HG02623 (cell line): ENCODE results near the gene DCAF7.
A peak's percentile ranks its signal among the peaks of the same experiment; 100 is the strongest.

ENCODE experiments used
- ATAC-seq: cut with Tn5 transposase; IDR thresholded peaks from one replicate; pipeline ENCODE4 v1.9.1; 2021; ENCODE audit warnings: moderate library complexity; ENCODE audit not compliant: unreplicated experiment

DCAF7 gene

DNA sequence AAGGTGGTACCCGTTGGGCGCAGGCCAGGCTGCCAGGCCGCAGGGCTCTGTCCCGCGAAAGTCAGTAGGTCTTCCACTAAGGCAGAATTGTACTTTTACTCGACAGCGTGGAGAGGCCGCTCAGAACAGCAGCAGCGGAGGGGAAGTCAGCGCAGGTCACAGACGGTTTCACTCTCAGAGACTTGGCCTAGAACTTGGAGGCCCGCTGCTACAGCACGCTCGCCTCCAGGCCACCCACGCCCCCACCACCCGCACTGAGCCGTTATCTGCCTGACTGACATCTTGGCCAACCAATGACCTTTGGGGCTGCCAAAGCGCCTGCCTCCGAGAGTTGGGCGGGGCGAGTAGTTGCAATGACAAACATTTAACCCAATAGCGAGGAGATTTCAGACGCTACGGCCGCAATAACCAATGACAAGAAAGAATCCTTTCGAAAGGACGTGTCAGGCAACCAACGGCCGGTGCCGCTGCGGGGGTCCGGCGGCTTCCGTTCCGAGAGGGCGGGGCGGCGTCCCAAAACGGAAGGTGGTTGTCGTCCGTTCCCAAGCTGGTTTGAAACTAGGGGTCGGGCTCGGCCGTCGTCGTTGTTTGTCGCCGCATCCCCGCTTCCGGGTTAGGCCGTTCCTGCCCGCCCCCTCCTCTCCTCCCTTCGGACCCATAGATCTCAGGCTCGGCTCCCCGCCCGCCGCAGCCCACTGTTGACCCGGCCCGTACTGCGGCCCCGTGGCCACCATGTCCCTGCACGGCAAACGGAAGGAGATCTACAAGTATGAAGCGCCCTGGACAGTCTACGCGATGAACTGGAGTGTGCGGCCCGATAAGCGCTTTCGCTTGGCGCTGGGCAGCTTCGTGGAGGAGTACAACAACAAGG, at the start of gene DCAF7:
Gene DCAF7, plus strand, starts transcription at position 532 of the 871 bp plus-strand sequence. Its CDS starts 201 bp downstream, at position 733.
- ATAC-seq, result peak; percentile 95

DNA sequence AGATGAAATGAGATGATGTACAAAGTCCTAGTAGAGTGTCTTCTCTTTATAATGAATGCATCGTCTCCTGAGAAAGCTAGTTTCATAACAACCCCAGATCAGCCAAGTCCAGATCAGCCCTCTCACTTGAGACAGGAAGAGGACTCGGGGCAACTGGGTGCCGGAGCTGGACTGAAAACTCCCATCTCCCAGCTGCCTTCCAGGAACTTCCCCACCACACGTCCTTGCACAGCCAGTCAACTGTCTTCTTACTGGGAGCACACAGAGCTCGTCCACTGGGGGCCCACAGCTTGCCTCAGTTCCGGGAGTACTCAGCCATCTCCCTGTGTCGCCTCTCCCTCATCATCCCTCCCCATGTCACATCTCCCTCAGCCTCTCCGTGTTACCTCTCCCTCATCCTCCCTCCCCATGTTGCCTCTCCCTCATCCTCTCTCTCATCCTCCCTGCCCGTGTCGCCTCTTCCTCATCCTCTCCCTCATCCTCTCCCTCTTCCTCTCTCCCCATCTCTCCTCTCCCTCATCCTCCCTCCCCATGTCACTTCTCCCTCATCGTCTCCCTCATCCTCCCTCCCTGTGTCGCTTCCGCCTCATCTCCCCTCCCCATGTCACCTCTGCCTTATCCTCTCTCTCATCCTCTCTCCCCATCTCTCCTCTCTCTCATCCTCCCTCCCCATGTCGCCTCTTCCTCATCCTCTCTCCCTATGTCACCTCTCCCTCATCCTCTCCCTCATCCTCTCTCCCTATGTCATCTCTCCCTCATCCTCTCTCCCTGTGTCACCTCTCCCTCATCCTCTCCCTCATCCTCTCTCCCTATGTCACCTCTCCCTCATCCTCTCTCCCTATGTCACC, 49.5 kb upstream of the DCAF7 start:
- ATAC-seq, result no peak

DNA sequence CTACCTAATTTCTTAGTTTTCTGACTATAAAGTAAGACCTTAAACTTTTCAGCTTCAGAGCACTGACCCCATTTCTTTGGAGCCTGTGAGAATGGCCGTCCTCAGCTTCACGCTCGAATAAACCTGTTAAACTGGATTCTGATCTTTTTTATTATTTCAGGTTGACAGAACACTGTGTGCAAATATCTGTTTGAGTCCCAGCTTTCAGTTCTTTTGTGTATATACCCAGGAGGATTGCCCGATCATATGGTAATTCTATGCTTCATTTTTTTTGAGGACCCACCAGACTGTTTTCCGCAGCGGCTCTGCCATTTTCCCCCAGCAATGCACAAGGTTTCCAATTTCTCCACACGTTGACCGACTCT, 47.0 kb upstream of the DCAF7 start:
- ATAC-seq, result no peak

- ATAC-seq, result no peak
Observed at GRCh38 chr17:63504261-63504660, 46.0 kb upstream of the DCAF7 start.

DNA sequence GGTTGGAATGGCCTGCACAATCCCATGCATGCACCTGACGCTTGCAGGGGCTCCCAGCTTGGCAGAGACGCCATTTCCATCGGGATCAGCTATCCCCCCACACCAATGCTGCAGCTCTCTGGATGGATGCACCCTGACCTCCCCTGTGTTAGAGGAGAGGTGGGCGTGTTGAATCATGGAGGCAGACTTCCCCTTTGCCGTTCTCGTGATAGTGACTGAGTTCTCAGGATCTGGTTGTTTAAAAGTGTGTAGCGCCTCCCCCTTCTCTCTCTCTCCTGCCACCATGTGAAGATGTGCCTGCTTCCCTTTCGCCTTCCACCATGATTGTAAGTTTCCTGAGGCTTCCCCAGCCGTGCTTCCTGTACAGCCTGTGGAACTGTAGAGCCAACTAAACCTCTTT, 44.9 kb upstream of the DCAF7 start:
- no peak for ATAC-seq

DNA sequence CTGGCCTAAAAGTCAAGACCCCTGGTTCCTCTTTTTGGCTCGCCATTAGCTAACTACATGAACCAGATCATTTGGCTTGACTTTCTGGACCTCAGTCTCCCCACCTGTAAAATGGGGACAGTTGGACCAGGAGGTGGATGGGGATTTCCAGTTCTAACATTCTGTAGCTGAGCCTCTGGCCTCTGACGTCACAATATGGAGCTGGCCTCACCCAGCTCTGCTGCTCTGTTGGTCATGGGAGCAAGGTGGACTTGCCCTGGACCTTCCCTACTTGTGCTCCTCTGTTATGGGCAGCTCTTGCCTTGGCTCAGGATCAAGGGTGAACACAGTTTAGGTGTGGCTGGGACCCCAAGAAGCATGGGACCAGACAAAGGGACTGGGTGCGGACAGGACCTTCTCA, 43.6 kb upstream of the DCAF7 start:
- ATAC-seq, result no peak

DNA sequence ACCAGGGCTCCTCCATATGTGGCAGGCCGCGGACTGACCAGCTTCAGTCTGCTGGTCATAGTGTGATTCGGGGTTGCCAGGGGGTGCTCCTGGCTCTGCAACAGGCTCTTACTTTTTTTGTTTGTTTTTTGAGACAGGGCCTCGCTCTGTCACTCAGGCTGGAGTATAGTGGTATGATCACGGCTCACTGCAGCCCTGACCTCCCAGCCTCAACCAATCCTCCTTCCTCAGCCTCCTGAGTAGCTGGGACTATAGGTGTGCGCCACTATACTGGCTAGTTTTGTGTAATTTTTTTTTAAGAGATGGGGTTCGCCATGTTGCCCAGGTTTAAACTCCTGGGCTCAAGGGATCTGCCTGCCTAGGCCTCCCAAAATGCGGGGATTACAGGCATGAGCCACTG, 38.9 kb upstream of the DCAF7 start:
- no peak for ATAC-seq

DNA sequence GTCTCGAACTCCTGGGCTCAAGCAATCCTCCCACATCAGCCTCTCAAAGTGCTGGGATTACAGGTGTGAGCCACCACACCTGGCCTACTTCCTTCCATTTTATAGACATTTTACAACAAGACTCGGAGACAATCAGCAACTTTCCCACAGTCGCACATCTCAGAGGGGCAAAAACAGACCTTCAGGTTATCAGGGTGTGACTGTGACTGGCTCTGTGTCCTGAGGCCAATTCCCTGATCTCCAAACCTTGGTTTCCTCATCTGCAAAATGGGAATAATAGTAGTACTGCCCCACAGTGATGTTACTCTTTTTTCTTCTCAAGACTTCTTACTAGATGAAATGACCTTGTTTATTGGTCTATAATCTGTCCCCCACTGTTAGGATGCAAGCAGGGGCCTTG, 37.9 kb upstream of the DCAF7 start:
- no peak for ATAC-seq

DNA sequence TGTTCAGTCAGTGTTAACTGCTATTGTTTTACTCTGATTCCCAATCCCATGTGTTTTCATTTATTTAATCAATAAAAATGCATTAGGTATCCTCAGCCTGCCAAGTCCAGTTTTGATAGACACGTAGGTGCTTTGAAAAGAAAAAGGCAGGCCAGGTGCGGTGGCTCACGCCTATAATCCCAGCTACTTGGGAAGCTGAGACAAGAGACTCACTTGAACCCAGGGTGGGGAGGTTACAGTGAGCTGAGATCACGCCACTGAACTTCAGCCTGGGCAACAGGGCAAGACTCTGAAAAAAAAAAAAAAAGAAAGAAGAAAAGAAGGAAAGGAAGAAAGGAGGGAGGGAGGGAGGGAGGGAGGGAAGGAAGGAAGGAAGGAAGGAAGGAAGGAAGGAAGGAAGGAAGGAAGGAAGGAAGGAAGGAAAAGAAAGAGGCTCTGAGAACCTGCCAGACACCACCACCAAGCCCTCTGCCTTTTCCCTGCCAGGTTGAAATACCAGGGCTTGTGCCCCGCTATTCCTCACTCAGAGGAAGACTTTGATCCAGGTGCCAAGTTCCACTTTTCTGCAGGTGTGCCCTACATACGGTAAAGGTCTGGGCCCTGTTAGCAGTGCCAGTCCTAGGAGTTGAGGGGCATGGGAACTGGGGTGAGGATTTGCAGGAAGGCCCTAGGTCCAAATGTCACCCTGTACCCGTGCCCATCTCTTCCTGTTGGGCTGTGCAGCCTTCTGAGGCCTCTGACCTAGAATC, 37.2 kb upstream of the DCAF7 start:
- no peak for ATAC-seq

DNA sequence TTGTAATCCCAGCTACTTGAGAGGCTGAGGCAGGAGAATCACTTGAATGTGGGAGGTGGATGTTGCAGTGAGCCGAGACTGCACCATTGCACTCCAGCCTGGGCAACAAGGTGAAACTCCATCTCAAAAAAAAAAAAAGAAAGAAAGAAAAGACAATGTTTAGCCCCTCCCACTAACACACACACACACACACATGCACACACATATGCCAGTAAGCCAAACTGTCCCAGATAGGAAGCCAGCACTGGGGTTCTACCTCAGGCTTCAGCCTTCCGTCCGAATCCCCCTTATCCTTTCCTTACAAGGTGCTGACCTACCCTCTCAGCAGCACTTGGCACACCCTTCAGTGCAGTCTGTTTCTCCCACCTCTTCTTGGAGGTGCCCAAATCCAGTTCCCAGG, 35.8 kb upstream of the DCAF7 start:
- no peak for ATAC-seq

GRCh38 chr17:63514974-63515373, 35.3 kb upstream of the DCAF7 start:
- ATAC-seq, result no peak

DNA sequence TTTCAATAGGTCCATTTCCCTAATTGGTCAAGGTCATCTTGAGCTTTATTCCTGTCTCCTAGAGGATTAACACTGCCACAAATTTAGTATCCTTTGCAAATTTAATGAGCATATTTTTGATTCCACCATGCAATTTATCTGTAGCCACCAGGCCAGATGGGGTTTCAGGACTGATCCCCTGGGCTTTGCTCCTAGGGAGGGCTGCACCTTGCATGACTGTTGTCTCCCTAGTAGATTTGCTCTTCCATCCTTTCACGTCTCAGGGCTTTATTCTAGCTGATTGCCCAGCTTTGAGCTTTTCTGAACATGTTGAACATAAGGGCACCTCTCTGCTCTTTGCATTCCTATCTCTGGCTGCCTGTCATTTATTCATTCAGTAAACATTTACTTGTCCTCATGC, 34.9 kb upstream of the DCAF7 start:
- ATAC-seq, result no peak

DNA sequence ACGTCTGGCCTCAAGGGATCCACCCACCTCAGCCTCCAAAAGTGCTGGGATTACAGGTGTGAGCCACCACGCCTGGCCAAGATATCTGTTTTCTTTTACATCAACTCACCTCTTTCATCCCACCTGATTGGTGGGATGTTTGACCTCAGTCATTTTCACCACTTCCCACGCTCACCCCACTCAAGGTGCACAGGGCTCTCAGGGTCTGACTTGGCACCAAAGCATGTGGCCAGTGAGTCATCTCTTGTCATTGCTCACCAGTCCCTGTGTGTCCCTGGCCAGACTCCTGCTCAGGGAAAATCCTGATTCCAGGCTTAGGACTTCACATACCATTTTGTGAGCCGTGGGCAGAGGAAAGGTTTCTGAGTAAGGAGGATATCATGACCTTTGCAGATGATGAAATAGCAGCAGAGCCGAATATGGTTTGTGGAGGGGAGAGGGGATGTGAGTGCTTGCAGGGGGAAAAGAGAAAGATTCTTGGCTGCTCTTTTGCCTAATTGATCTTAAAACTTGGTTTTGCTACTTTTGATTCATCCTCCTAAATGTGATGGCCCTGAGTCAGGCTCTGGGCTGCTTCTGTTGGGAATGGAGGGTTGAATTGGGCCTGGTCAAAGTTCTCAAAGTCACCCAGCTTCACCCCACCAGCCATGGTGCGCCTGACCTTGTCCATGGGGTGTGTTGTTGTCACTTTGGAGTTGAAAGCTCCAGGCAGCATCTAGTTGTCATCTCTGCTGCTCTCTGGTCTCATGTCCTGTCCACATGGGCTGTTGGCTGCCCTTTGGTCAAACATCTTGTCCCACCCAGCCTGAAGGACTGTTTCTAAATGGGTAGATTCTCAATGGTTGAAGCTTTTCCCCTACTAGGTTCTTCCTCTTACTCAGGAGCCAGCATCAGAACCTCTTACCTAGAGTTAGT, 33.1 kb upstream of the DCAF7 start:
- ATAC-seq, result no peak

DNA sequence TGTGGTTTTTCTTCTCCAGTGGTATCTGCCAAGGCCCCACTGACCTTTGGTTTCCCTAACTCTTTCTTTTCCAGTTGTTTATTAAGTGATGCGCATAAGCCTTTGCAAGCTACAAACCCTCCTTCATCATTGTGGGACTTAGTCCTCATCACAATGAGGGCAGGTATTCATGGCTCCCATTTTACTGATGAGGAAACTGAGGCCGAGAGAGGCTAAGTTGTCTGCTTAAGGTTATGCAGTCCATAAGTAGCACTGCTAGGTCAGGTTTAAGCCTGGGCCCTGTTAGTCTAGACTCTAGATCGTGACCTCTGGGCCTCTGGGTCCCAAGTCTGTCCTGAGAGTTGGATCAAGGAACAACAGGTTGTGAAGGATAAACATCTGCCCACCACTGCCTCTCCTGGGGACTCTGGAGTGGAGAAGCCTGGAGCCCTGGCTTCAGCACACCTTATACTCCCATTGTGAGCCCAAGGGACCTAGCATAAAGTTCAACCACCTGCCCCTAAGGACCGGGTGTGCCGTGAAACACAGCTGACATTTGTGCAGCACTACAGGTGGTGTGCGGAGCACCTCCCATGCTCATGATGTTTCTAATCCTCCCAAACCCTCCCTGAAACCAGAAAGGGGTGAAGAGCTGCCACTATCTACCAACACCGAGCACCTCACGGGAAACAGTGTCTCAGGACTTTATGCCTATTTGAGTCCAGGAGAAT, 32.3 kb upstream of the DCAF7 start:
- ATAC-seq, result no peak

DNA sequence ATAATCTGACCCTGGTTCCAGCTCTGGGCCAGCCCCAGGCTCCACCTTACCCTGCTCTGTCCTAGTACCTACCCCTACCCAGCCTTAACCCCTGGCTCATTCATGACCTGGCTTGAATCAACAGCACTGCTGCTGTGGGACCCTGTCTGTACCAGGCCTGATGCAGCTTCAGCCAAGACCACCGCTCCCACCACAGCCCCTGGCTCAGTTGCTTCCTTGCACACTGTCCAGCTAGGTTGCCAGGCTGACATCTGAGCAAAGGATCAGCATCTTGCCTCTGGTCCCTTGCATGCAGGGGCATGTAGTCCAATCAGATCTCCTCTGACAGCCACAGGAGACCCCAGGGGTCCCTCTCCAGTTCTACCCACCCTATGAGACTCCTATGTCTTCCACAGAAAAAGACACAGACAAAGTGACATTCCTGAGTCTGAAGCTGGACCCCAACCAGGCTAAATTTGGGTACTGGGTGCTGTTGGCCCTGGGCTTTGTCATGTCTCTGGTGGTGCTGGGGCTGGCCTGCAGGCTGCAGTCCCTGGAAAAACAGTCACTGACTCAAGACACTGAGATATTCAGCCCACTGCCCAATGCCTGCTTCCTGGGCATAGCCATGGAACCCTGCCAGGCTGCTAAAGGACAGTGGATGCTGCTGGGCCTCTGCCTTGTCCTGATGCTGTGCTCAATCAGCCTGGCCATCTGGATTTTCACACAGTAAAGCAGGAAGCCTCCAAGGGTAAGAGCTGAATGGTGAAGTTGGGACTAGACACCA, 31.0 kb upstream of the DCAF7 start:
- ATAC-seq, result no peak

GRCh38 chr17:63519972-63520882, 30.1 kb upstream of the DCAF7 start:
- ATAC-seq, result no peak

GRCh38 chr17:63523253-63523855, 26.9 kb upstream of the DCAF7 start, which contains the start of gene KCNH6:
Gene KCNH6 (plus strand): TSS chr17:63523358. CDS start chr17:63523414, 56 bp downstream.
- no peak for ATAC-seq
